ENCODE results near the gene HLX.

DNA sequence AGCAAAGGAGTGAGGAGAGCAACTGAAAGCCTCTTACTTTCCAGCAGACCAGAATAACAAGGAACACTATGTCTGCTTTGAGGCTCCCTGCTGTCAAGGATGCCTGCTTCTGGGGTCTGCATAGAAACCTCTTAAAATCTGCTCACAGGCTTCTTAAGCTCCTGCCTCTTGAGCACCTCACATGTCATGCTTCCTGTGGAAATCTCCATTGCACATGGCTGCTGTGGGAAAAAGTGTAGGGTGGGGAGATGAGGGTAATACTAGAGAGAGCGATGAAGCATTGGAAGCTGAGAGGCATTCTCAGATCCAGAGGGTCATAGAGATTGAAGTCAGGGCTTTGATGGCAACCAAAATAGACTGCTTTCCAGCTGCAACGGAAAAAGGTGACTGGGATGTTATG, 6.2 kb upstream of the HLX start:
- TF ChIP-seq, protein P1, sequence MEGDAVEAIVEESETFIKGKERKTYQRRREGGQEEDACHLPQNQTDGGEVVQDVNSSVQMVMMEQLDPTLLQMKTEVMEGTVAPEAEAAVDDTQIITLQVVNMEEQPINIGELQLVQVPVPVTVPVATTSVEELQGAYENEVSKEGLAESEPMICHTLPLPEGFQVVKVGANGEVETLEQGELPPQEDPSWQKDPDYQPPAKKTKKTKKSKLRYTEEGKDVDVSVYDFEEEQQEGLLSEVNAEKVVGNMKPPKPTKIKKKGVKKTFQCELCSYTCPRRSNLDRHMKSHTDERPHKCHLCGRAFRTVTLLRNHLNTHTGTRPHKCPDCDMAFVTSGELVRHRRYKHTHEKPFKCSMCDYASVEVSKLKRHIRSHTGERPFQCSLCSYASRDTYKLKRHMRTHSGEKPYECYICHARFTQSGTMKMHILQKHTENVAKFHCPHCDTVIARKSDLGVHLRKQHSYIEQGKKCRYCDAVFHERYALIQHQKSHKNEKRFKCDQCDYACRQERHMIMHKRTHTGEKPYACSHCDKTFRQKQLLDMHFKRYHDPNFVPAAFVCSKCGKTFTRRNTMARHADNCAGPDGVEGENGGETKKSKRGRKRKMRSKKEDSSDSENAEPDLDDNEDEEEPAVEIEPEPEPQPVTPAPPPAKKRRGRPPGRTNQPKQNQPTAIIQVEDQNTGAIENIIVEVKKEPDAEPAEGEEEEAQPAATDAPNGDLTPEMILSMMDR (IDR thresholded peaks at IDR 0.05): no peak
- TF ChIP-seq, protein P2, sequence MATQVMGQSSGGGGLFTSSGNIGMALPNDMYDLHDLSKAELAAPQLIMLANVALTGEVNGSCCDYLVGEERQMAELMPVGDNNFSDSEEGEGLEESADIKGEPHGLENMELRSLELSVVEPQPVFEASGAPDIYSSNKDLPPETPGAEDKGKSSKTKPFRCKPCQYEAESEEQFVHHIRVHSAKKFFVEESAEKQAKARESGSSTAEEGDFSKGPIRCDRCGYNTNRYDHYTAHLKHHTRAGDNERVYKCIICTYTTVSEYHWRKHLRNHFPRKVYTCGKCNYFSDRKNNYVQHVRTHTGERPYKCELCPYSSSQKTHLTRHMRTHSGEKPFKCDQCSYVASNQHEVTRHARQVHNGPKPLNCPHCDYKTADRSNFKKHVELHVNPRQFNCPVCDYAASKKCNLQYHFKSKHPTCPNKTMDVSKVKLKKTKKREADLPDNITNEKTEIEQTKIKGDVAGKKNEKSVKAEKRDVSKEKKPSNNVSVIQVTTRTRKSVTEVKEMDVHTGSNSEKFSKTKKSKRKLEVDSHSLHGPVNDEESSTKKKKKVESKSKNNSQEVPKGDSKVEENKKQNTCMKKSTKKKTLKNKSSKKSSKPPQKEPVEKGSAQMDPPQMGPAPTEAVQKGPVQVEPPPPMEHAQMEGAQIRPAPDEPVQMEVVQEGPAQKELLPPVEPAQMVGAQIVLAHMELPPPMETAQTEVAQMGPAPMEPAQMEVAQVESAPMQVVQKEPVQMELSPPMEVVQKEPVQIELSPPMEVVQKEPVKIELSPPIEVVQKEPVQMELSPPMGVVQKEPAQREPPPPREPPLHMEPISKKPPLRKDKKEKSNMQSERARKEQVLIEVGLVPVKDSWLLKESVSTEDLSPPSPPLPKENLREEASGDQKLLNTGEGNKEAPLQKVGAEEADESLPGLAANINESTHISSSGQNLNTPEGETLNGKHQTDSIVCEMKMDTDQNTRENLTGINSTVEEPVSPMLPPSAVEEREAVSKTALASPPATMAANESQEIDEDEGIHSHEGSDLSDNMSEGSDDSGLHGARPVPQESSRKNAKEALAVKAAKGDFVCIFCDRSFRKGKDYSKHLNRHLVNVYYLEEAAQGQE (IDR thresholded peaks at IDR 0.05; ENCODE audit: insufficient read depth in 1 of 2, low read depth in 2 of 2, low read length in 1 of 2): no peak
